Measurements from ENCODE around the gene SP140L. TPM values are rescaled to one million over a fixed set of nuclear protein-coding genes. Genes with fewer than 3 reads are reported as not detected.
A peak's percentile ranks its signal among the peaks of the same experiment; 100 is the strongest.

SP140L gene
- total and polyA plus RNA-seq, 8 donors, result 5.7 to 56.7 (median 15.8) TPM

DNA sequence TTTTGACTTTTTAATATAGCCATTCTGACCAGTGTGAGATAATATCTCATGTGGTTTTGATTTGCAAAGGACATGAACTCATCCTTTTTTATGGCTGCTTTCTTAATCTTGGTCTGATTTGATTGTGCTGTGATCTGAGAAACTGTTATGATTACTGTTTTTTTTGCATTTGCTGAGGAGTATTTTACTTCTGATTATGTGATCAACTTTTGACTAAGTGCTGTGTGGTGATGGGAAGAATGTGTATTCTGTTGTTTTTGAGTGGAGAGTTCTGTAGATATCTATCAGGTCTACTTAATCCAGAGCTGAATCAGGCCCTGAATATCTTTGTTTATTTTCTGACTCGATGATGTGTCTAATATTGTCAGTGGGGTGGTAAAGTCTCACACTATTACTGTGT is 16.8 kb downstream of the SP140L start:
- no peaks in the 10 kb centered on the region for H3K27me3 ChIP-seq
- H3K4me1 ChIP-seq, result peaks cover 0 to 12% (median 6%) of the 10 kb centered on the region in 4 donors
- H3K36me3 ChIP-seq, result peaks cover 0 to 33% (median 9%) of the 10 kb centered on the region in 4 donors
- H3K27ac ChIP-seq, result no peak overlapping the region
- no peak overlapping the region for H3K4me3 ChIP-seq
- H3K9me3 ChIP-seq, result peaks cover 0 to 21% (median 8%) of the 10 kb centered on the region in 4 donors
- DNase-seq, result no peak
- 79 to 100% (median 85%) methylated on average over 1 of the region's 1 CpG for WGBS, 5 donors
- intact Hi-C loops (cut with DNase I; ENCODE audit: low total_unique reads), result no loop called here
- TF ChIP-seq POLR2AphosphoS5 (IDR thresholded peaks at IDR 0.05) (no peak), EP300 (IDR thresholded peaks at IDR 0.05) (no peak), POLR2A (IDR thresholded peaks at IDR 0.05) (no peak)
- TF ChIP-seq, protein P1, sequence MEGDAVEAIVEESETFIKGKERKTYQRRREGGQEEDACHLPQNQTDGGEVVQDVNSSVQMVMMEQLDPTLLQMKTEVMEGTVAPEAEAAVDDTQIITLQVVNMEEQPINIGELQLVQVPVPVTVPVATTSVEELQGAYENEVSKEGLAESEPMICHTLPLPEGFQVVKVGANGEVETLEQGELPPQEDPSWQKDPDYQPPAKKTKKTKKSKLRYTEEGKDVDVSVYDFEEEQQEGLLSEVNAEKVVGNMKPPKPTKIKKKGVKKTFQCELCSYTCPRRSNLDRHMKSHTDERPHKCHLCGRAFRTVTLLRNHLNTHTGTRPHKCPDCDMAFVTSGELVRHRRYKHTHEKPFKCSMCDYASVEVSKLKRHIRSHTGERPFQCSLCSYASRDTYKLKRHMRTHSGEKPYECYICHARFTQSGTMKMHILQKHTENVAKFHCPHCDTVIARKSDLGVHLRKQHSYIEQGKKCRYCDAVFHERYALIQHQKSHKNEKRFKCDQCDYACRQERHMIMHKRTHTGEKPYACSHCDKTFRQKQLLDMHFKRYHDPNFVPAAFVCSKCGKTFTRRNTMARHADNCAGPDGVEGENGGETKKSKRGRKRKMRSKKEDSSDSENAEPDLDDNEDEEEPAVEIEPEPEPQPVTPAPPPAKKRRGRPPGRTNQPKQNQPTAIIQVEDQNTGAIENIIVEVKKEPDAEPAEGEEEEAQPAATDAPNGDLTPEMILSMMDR (IDR thresholded peaks at IDR 0.05), result no peak

DNA sequence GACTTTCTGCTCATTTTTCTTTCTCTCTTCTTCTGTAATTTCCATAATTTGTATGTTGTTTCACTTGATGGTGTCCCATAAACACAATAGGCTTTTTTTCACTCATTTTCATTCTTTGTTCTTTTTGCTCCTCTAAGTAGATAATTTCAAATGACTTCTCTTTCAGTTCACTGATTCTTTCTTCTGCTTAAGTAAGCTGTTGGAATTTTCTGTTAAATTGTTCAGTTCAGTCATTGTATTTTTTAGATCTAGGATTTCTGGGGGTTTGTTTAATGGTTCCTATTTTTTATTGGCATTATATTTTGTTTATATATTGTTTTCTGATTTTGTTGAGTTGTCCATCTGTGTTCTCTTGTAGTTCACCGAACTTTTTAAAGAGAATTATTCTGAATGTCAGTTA is 19.5 kb downstream of the SP140L start:
- WGBS, 5 donors, result 94 to 100% (median 97%) methylated on average over 1 of the region's 1 CpG
- peaks cover 0 to 21% (median 8%) of the 10 kb centered on the region in 4 donors for H3K9me3 ChIP-seq
- no peaks in the 10 kb centered on the region for H3K27me3 ChIP-seq
- no peak for DNase-seq
- H3K4me3 ChIP-seq, result no peak overlapping the region
- intact Hi-C loops (cut with DNase I; ENCODE audit: low total_unique reads), result no loop called here
- peaks cover 0 to 12% (median 6%) of the 10 kb centered on the region in 4 donors for H3K4me1 ChIP-seq
- peaks cover 0 to 33% (median 9%) of the 10 kb centered on the region in 4 donors for H3K36me3 ChIP-seq
- no peak overlapping the region for H3K27ac ChIP-seq
- TF ChIP-seq POLR2AphosphoS5 (IDR thresholded peaks at IDR 0.05), result no peak
- TF ChIP-seq, protein P1 (IDR thresholded peaks at IDR 0.05), result no peak
- TF ChIP-seq POLR2A (IDR thresholded peaks at IDR 0.05), result no peak
- no peak for TF ChIP-seq EP300 (IDR thresholded peaks at IDR 0.05)

DNA sequence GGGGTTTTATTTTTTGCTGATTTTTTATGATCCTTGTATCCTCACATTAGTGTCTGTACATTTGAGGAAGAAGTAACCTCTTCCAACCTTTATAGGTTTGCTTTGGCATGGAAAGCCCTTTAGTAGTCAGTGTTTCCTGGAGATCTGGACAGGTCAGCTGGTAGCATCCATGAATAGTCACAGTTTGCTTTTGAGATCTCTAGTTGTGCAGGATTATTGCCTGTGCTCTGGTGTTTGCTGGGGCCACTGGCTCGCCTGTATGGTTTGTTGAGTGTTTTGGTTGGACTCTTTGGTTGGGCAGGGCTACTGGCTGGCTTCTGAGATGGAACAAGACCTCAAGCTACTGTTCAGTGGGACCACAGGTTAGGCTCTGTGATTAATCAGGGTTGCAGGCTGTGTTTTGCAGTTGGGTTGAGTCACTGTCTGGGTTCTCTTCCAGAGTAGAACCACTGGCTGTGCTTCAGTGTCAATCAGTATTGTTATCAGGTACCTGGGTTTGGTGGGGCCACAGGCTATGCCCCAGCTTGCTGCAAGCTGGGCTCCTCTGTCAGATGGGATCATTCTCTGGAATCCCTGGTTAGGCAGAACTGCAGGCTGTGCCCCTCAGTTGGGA is 20.0 kb downstream of the SP140L start:
- TF ChIP-seq POLR2A (IDR thresholded peaks at IDR 0.05), result no peak
- no peak for TF ChIP-seq EP300 (IDR thresholded peaks at IDR 0.05)
- no peak for TF ChIP-seq POLR2AphosphoS5 (IDR thresholded peaks at IDR 0.05)
- TF ChIP-seq, protein P1 (IDR thresholded peaks at IDR 0.05), result no peak
- DNase-seq, result no peak
- Histone ChIP-seq H3K4me3 (no peak overlapping the region), H3K4me1 (peaks cover 0 to 12% (median 6%) of the 10 kb centered on the region in 4 donors), H3K9me3 (peaks cover 0 to 21% (median 8%) of the 10 kb centered on the region in 4 donors), H3K27ac (no peak overlapping the region), H3K27me3 (no peaks in the 10 kb centered on the region), H3K36me3 (peaks cover 0 to 31% (median 9%) of the 10 kb centered on the region in 4 donors)
- 86 to 100% (median 97%) methylated on average over 1 of the region's 1 CpG for WGBS, 5 donors
- intact Hi-C loops (cut with DNase I; ENCODE audit: low total_unique reads), result no loop called here

DNA sequence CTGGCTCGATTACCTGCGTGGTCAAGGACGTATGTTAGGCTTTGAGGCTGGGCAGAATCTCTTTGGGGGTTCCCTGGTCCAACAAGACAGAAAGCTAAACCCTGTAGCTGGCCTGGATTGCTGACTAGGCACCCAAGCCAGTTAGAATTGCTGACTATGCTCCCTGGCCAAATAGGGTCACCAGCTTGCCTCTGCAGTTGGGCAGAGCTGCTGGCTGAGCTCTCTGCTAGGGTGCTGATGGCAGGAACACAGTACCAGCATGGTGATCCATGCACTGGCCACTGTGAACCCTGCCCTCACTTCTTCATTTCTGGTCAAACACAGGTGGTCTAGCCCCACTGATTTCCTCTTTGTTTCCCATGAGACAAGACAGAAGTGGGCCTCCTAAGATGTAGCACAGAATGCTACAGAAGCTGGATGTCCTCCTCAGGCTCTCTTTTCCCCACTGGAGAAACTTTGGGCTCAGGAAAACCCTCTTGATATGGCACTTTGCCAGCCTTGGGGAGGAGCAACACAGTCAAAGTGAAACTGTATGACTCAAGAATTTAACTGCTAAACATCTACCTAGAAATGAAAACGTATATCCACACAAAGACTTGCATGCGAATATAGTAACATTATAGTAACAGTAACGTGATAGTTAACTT is 20.8 kb downstream of the SP140L start:
- no peaks in the 10 kb centered on the region for H3K27me3 ChIP-seq
- peaks cover 0 to 12% (median 6%) of the 10 kb centered on the region in 4 donors for H3K4me1 ChIP-seq
- H3K4me3 ChIP-seq, result no peak overlapping the region
- peak in 1 of 2 donors; percentile 13 for DNase-seq
- H3K27ac ChIP-seq, result no peak overlapping the region
- 80 to 86% (median 81%) methylated on average over 6 of the region's 6 CpGs for WGBS, 5 donors
- peaks cover 0 to 21% (median 8%) of the 10 kb centered on the region in 4 donors for H3K9me3 ChIP-seq
- H3K36me3 ChIP-seq, result peaks cover 0 to 28% (median 6%) of the 10 kb centered on the region in 4 donors
- intact Hi-C loops (cut with DNase I; ENCODE audit: low total_unique reads), result no loop called here
- TF ChIP-seq, protein P1 (IDR thresholded peaks at IDR 0.05), result no peak
- TF ChIP-seq EP300 (IDR thresholded peaks at IDR 0.05), result no peak
- no peak for TF ChIP-seq POLR2AphosphoS5 (IDR thresholded peaks at IDR 0.05)
- no peak for TF ChIP-seq POLR2A (IDR thresholded peaks at IDR 0.05)
